CD4-positive, alpha-beta T cell (primary cell): ENCODE results near the gene GTF3C4. TPM values are rescaled to one million over a fixed set of nuclear protein-coding genes. Genes with fewer than 3 reads are reported as not detected.

Experiments
- ATAC-seq: fragments of 200-7000 bp; cut with Tn5 transposase; one replicate; pipeline ENCODE4 v1.10.0; 2022; ENCODE audit warnings: mild to moderate bottlenecking; ENCODE audit not compliant: poor library complexity
- CTCF ChIA-PET: fragments of 350-600 bp; sonication (Branson Sonifier 250); formaldehyde crosslinking; loops from one replicate; lab custom pipeline; 2021; ENCODE audit warnings: antibody characterized with exemption, inconsistent platforms; lab: Charles Lee
- POLR2A ChIA-PET: fragments of 350-600 bp; sonication (Branson Sonifier 250); formaldehyde crosslinking; loops from one replicate; lab custom pipeline; 2021; ENCODE audit warnings: antibody characterized with exemption, inconsistent platforms; lab: Charles Lee
- DNase-seq, 14 experiments: peaks; one replicate each; pipeline ENCODE4 v3.0.0-alpha.2; 2013 to 2020; ENCODE audit warnings: mixed read lengths in 2 of 14
- H3K27ac ChIP-seq, 2 donors: one replicate each; pipeline versions ENCODE4 v1.5.1 to v1.7.0; 2013; ENCODE audit warnings: low read length in 2 of 2, low read depth in 1 of 2, mild to moderate bottlenecking in 1 of 2
- H3K27me3 ChIP-seq, 2 experiments: 1 replicate in 1 of 2; 2 replicates in 1 of 2; pipeline versions ENCODE4 v1.6.1 to v1.7.0; 2013; ENCODE audit warnings: low read length in 2 of 2, control low read depth in 1 of 2, mild to moderate bottlenecking in 1 of 2, moderate library complexity in 1 of 2; ENCODE audit not compliant: insufficient read depth in 2 of 2, control insufficient read depth in 1 of 2
- H3K36me3 ChIP-seq: one replicate; pipeline ENCODE4 v1.6.1; 2013; ENCODE audit warnings: low read length, control low read depth; ENCODE audit not compliant: insufficient read depth
- H3K4me1 ChIP-seq: one replicate; pipeline ENCODE4 v1.6.1; 2013; ENCODE audit warnings: low read length, control low read depth; ENCODE audit not compliant: insufficient read depth
- H3K4me3 ChIP-seq: one replicate; pipeline ENCODE4 v1.5.1; 2013; ENCODE audit warnings: mild to moderate bottlenecking, low read length, moderate library complexity
- H3K9me3 ChIP-seq, 2 experiments: 1 replicate in 1 of 2; 2 replicates in 1 of 2; pipeline versions ENCODE4 v1.6.1 to v1.7.0; 2013; ENCODE audit warnings: low read length in 2 of 2, mild to moderate bottlenecking in 2 of 2, control low read depth in 1 of 2, moderate library complexity in 1 of 2; ENCODE audit not compliant: control insufficient read depth in 1 of 2, insufficient read depth in 1 of 2
- H3K27ac Mint-ChIP-seq: one replicate; pipeline ENCODE4 v1.8.0; 2020; ENCODE audit warnings: mixed read lengths
- H3K27me3 Mint-ChIP-seq: one replicate; pipeline ENCODE4 v1.8.0; 2021; ENCODE audit warnings: mixed read lengths
- H3K36me3 Mint-ChIP-seq: one replicate; pipeline ENCODE4 v1.8.0; 2021; ENCODE audit warnings: low read depth, mixed read lengths
- H3K4me1 Mint-ChIP-seq: one replicate; pipeline ENCODE4 v1.8.0; 2021; ENCODE audit warnings: low read depth, mixed read lengths
- H3K4me3 Mint-ChIP-seq: one replicate; pipeline ENCODE4 v1.8.0; 2020; ENCODE audit warnings: mild to moderate bottlenecking, mixed read lengths
- H3K9me3 Mint-ChIP-seq: one replicate; pipeline ENCODE4 v1.8.0; 2020; ENCODE audit warnings: mixed read lengths
- intact Hi-C, 2 experiments: fragments of 100-400 bp; cut with DNase I in 1 of 2; cut with micrococcal nuclease in 1 of 2; formaldehyde crosslinking; loops; one replicate each; pipeline versions ENCODE4 v1.15.1 to v1.9.0; 2023 to 2025; cut with DNase I, micrococcal nuclease
- total RNA-seq, 174 experiments: library from RNA in 2 of 174; stranded (reverse) in 2 of 174; gene quantifications; one replicate each; pipeline ENCODE4 v1.2.3 and lab custom pipeline; 2021 to 2026
- TF ChIP-seq, protein P1 (sequence below): fragments of 200-600 bp; IDR thresholded peaks from one replicate; pipeline ENCODE4 v1.8.0; 2022; ENCODE audit warnings: antibody characterized with exemption, mild to moderate bottlenecking

GTF3C4 gene
- total RNA-seq, 2 experiments from 2014 or later: 9.3 to 9.6 TPM

DNA sequence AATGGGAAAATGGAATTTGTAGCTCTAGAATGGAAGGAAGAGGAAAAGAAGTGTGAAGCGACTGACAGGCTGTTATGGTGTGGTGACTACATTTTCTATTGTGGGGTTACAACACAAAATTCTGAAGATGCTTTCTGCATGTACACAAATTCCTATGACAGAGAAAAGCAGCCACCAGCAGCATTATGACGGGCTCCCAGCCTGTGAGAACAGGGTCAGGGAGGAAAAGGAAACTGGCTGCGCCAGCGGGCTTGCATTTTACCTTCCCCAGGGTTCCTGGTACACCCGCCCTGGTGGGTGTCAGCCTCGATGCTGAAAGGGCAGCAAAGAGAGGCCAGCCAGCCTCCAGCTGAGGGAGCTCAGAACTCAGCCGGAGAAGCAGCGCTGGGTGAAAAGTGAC, 41.5 kb upstream of the GTF3C4 start:
- peaks cover 98% of the 10 kb centered on the region for H3K36me3 Mint-ChIP-seq
- ChIA-PET POLR2A (no interaction called here), CTCF (no interaction called here)
- H3K27me3 ChIP-seq: no peaks in the 10 kb centered on the region
- no peaks in the 10 kb centered on the region for H3K9me3 Mint-ChIP-seq
- H3K36me3 ChIP-seq: peaks cover 57% of the 10 kb centered on the region
- intact Hi-C loops: loop anchor here in 1 of 2 experiments (10.0 kb wide), 1 partner anchor 176 kb away; no protein-coding TSS in a partner anchor
- ATAC-seq (no peak), DNase-seq (no peak)
- H3K27ac Mint-ChIP-seq: no peak overlapping the region
- TF ChIP-seq, protein P1, sequence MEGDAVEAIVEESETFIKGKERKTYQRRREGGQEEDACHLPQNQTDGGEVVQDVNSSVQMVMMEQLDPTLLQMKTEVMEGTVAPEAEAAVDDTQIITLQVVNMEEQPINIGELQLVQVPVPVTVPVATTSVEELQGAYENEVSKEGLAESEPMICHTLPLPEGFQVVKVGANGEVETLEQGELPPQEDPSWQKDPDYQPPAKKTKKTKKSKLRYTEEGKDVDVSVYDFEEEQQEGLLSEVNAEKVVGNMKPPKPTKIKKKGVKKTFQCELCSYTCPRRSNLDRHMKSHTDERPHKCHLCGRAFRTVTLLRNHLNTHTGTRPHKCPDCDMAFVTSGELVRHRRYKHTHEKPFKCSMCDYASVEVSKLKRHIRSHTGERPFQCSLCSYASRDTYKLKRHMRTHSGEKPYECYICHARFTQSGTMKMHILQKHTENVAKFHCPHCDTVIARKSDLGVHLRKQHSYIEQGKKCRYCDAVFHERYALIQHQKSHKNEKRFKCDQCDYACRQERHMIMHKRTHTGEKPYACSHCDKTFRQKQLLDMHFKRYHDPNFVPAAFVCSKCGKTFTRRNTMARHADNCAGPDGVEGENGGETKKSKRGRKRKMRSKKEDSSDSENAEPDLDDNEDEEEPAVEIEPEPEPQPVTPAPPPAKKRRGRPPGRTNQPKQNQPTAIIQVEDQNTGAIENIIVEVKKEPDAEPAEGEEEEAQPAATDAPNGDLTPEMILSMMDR: no peak
- no peaks in the 10 kb centered on the region for H3K4me1 ChIP-seq
- H3K4me1 Mint-ChIP-seq: no peaks in the 10 kb centered on the region
- H3K4me3 ChIP-seq: no peak overlapping the region
- no peaks in the 10 kb centered on the region for H3K27me3 Mint-ChIP-seq
- no peaks in the 10 kb centered on the region for H3K9me3 ChIP-seq
- no peak overlapping the region for H3K4me3 Mint-ChIP-seq
- no peak overlapping the region for H3K27ac ChIP-seq

DNA sequence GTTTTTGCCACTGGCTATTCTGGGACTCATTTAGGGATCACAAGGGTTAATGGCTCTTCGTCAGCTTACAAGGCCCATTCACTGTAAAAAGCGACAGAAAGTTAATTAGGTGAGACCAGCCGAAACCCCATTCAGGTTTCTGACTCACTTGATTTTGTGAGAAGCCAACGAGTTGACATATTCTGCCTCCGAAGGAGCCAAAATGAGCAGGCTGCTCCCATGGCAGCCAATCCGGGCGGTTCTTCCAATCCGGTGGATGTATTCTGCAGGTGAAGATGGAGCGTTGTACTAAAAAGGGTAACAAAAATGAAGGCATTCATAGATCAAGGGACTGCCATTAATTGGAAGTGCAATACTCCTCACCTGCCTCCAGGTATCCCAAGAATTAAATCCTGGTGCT, 40.1 kb upstream of the GTF3C4 start:
- Mint-ChIP-seq H3K9me3 (no peaks in the 10 kb centered on the region), H3K27ac (no peak overlapping the region), H3K36me3 (peaks cover 94% of the 10 kb centered on the region), H3K4me1 (no peaks in the 10 kb centered on the region), H3K27me3 (no peaks in the 10 kb centered on the region), H3K4me3 (no peak overlapping the region)
- intact Hi-C loops: no loop called here
- H3K27ac ChIP-seq: no peak overlapping the region
- POLR2A ChIA-PET: no interaction called here
- CTCF ChIA-PET: no interaction called here
- ATAC-seq: no peak
- no peak for DNase-seq
- peaks cover 50% of the 10 kb centered on the region for H3K36me3 ChIP-seq
- no peak overlapping the region for H3K4me3 ChIP-seq
- TF ChIP-seq, protein P1: no peak
- no peaks in the 10 kb centered on the region for H3K9me3 ChIP-seq
- no peaks in the 10 kb centered on the region for H3K27me3 ChIP-seq
- no peaks in the 10 kb centered on the region for H3K4me1 ChIP-seq

GRCh38 chr9:132630811-132631210, 39.5 kb upstream of the GTF3C4 start:
- no peak overlapping the region for H3K27ac Mint-ChIP-seq
- Histone ChIP-seq H3K4me3 (no peak overlapping the region), H3K36me3 (peaks cover 46% of the 10 kb centered on the region), H3K27ac (no peak overlapping the region), H3K9me3 (no peaks in the 10 kb centered on the region), H3K4me1 (no peaks in the 10 kb centered on the region), H3K27me3 (no peaks in the 10 kb centered on the region)
- H3K4me3 Mint-ChIP-seq: no peak overlapping the region
- peaks cover 88% of the 10 kb centered on the region for H3K36me3 Mint-ChIP-seq
- intact Hi-C loops: no loop called here
- H3K4me1 Mint-ChIP-seq: no peaks in the 10 kb centered on the region
- TF ChIP-seq, protein P1: no peak
- H3K9me3 Mint-ChIP-seq: no peaks in the 10 kb centered on the region
- ChIA-PET POLR2A (no interaction called here), CTCF (no interaction called here)
- no peak for ATAC-seq
- no peaks in the 10 kb centered on the region for H3K27me3 Mint-ChIP-seq
- no peak for DNase-seq
